Glomerular visceral epithelial cell (primary cell): ENCODE results near the gene TAF5L.

Experiments
- DNase-seq: peaks from one replicate; pipeline ENCODE4 v3.0.0-alpha.2; 2016; ENCODE audit errors: extremely low spot score

Gene TAF5L

DNA sequence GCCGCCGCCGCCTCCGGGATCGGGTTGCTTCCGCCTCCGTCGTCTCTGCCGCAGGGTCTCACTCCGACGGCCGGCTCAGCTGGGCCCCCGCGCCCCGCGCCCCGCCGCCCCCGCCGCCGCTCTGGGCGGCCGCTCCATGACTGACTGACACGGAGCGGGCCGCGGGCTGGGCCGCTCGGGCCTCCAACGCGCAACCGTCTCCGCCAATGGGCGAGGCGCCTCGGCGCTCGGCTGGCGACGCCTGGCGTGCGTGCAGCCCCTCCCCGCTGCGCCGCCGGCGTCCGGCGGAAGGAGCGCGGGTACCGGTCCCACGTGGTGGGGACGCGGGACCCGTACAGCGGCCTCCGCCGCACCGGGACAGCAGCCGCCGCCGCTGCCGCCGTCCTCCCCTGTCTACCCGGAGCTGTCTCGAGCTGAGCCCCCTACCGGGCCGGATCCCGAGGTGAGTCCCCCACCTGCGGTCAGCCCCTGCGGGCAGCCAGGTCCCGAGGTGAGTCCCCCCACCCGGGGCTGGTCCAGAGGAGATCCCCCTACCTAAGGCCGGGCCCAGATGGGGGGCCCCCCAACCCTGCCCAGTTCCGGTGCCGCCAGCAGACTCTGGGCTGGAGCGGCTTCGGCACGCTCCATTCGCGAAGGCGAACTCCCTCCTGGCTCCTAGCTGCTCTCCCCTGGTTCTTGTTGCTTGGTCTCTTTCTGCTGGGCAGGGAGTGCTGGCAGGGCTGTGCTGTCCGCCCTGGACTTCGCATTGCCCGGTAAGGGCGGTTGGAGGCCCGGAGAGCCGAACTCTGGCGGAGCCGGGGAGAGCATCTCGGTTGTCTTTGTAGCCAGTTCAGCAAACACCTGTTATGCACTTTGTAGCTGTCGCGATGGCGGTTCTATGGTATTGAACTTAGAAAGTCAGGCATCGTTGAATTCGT lies at the start of gene TAF5L, which contains the start of gene URB2:
TAF5L (minus strand) TSS at position 208 of the 917 bp plus-strand sequence. CDS start 11,640 bp downstream, outside the sequence.
URB2 (plus strand) TSS at position 333 of the 917 bp plus-strand sequence. CDS start 1,387 bp downstream, outside the sequence.
- peak; percentile 90 for DNase-seq

DNA sequence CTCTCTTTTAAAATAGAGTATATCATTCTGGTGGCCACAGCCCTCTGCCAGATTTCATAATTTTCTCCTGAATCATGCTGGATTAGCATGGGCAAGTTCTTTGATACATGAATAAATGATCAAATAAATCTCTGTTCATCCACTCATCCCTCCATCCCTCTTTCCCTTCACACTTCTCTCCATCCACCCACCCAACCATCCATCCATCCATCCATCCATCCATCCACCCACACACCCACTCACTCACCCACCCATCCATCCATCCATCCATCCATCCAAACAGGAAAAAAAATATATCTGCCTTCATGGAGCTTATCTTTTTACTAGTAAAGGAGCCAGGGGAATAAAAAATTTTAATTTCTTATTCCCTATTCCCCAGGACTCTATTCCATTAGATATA lies 49.5 kb upstream of the TAF5L start:
- DNase-seq: no peak

DNA sequence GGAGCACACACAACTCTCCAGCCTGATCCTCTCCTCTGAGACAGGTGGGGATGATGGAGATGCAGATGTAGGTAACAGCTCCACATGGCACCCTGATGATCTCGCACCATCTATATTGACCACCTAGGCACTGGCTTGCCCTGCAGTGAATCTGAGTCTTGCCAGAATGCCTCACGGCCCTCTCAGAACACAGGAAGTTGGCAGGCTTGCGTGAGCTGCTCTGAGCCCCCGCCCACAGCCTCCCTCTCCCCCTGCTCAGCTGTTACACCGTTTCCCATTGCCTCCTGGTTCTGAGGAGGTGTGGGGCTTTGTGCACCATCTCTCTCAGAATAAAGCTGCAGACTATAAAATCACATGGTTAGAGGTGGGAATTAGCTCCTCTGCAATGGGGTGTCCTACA lies 48.1 kb upstream of the TAF5L start:
- DNase-seq: no peak

DNA sequence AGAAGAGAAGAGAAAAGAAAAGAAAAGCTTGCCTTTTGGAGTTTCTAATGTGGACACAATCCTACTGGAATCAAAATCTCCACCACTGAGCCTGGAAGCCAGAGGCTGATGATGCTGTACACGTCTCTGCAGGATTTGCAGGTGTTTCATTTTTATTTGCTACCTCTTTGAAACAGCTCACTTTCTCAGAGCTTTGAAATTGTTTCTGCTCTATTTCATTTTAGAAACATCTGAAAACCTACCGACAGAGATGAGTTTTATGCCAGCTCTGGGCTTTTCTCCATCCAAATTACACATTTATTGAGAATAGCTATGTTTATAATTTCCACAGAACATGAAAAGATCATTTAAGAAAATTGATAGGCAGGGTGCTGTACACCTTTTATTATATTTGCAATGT lies 46.3 kb upstream of the TAF5L start:
- DNase-seq: no peak

DNA sequence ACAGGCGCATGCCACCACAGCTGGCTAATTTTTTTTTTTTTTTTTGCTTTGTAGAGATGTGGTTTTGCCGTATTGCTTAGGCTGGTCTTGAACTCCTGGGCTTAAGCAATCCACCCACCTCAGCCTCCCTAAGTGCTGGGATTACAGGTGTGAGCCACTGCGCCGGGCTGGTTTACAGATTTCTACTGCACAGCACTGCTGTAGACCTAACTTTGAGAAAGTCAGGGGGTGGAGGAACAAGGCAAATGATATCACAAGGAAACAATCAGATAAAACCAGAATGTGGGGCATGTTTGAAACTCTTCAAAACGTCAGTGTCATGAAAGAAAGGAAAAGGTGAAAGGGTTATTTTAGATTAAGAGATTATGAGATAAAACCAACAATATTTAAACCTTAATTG lies 45.4 kb upstream of the TAF5L start:
- DNase-seq: no peak

DNA sequence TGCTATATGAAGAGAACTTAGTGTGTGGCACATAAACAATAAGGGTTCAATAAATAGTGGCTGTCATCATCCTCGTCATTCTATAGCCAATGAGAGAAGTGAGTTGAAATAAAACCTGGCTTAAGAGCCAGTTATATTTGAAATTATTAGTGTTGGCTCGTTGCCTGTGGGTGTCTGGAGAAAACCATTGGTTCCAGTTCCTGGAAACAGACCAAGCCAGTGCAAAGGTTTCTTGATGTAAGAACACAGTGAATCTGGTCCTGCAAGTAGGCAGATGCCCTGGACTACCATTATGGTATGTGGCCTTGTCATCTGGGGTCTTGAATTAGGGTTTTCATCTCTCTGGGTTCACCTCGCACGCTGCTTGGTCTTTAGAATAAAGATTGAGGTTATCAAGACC lies 43.4 kb upstream of the TAF5L start:
- DNase-seq: no peak

DNA sequence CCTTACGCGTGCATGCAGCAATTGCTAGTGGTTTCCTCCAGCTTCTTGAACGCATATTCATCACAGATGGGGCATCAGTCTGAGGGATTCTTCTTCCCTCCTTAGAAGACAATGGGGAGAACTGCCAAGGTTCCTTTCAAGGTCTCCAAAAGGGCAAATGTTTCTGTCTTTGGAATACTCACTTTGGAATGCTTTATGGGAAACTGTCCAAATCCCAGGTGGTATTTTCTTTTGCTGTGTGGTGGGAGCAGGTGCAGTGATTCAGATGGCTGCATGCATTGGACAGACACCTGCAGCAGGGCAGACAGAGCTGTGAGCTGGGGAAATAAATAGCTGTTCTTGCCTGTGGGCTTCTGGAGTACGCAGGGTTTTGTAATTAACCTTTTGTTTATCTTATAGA lies 40.7 kb upstream of the TAF5L start:
- peak; percentile 31 for DNase-seq

DNA sequence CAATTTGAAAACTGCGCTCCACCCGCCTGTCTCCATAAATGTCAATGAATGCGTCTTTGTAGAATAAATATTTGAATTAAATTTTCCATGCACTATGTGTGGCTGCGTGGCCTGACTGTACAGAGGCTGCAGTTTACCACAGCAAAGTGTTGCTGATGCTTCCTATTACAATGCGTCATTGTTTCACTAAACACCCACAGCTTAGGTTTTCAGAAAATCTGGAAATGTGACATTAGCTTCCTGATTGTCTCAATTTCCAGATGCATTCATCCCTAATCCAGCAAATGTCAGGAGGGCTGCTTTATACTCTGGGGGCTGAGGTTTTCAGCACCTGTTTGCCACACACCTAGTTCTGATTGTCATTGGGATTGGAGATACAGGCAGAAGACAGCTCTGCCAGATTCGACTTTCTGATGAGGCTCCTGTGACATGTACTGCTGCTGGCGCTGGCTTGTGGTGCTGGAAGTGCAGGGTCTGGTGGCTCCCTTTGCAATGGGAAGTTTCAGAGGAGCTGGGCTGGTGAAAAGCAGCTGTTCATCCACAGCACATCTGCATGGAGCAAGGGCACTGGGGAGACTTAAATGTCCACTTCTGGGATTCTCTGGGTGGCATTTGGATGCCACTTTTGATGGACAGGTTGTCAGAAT lies 40.1 kb upstream of the TAF5L start:
- DNase-seq: no peak

DNA sequence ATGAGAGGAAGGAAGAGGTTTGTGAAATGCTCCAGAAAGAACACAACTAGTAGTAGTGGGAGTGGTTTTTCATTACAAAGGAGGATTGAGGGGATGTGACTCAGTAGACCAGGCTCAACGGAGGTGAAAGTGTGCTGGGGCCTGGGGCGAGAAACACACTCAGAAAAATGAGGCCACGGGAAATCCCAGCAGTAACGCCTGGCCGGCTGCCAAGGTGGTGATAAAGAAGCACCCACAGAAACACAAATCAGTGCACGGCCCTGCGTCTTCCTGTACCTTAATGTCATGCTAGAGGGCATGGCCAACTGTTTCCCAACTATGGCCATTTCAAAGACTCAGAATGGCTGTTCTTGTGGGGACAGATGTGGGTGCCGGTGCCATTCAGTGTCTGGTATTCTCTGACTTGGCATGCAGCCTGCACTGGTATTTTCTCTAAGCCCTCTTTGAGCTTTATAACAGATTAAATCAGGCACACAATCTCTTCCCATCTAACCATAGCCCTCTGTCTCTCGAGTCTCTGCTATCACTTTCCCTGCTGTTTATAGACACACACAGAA lies 38.3 kb upstream of the TAF5L start:
- DNase-seq: peak; percentile 75

DNA sequence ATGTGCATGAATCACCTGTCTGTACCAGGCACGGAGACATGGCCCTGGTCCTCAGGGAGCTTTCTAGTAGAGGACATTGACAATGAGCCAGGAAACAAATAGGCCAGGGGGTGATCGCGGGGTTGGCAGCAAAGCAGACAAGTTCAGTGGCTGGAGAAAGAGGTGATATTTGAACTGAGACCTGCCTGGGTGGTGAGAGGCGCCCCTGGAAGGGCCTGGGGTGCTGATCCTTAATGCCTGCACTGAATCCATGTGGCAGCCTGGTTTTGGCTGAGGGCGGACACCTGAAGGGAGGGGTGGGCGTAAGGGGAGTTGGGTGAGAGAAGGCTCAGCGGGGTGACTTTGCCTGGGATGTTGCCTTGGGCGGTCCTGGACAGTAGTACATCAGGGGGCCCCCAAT lies 36.0 kb upstream of the TAF5L start:
- no peak for DNase-seq

DNA sequence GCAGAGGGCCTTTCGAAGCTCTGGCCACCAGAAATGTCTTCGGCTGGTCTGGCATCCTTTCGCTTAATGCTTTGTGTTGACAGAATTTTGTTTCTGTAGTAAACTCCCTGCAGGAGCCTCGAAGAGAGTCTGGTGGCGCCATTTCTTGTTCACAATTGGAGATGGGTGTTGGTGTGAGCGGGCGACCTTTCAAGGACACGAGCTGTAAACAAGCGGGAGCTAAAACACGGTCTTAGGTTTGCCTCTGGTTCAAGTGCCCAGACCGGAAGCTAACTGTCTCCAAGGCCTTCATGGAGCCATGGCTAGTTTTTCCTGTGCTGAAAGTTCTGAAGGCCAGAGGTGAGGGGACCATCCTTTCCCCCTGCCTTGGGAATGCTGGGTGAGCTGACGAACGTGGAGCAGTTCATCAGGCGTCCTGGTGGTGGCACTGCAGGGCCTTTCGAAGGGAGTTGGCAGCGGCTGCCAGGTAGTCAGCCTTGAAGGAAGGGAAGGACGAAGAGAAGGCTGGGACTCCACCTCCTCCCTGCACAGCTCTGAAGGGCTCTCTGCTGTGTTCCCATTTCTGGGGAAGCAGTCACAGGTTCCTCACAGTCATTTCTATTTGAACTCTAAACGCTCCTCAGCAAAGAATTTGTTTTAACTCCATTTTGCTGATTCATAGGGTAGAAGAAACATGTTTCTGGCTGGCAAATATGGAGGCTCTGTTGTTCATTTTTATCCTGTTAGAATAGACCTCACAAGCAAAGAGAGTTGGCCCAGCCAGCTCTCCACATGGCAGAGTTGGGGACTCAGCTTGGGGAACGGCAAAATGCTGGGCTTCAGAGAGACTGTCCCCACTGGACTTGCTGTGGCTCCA lies 35.3 kb upstream of the TAF5L start:
- peak; percentile 72 for DNase-seq

DNA sequence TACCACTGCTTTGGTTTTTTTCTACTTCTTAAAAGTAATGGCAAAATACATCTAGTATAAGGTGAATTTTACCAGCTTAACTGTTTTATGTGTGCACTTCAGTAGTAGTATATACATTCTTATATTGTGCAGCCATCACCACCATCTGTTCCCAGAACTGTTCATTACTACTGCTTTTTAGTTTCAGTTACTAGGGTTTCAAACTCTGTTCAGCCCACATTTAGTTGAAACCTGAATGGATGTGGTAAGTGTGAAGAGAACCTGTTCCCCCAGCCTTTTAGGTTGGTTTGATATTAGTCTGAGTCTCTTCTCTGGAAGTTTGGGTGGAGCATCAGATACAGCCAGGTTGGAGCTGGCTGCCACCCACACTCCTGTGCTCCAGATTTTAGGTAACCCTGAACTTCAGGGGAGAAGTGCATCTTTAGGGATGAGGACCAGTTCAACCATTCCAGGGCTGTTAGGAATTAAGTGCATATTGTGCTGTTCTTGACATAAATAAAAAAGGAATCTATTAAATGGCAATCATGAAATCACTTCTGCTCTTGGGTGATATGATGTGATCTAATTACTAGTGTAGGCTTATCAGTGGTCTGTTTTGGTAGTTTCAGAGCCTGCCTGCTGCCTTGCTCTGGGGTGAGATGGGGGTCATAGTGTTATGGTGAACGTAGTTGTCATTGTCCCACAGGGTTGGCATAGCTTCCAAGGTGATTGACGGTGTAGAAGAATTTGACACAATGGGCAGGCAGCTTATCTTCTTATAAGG lies 32.3 kb upstream of the TAF5L start:
- DNase-seq: no peak

DNA sequence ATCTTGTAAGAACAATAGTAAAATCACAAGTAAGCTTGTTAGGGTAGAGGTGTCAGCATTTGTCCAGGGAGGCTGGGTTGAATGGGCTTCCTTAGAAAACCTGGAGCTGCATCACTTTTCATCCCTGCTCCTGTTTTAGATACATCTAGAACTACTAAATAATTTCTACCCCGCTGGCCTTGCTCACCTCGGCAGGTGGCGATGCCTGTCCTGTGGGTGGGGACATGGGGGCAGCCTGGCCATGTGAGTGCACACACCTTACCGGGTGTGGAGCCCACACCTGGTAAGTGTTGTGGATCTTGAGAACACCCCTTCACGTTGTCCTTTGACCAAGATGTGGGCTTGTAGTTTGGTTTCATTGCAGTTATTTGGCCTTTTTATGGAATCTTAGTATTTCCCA lies 29.9 kb upstream of the TAF5L start:
- DNase-seq: no peak

DNA sequence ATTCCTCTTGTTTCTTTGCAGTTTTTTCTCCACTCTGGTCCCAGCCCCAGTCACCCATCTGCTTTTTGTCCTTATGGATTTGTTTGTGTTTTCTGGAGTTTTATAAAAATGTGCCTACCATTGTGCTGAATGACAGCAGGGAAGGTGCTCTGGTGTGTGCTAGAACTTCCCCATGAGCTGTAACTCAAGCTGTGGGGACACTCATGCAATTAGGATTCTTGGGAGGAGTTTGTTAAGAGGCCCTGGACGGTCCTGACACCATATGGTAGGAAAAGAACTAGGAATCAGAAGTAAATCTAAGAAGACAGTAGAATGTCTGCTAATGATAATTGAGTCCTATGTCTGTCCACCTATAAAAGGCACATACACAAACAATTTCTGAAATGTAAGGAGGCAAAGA lies 27.5 kb upstream of the TAF5L start:
- no peak for DNase-seq

DNA sequence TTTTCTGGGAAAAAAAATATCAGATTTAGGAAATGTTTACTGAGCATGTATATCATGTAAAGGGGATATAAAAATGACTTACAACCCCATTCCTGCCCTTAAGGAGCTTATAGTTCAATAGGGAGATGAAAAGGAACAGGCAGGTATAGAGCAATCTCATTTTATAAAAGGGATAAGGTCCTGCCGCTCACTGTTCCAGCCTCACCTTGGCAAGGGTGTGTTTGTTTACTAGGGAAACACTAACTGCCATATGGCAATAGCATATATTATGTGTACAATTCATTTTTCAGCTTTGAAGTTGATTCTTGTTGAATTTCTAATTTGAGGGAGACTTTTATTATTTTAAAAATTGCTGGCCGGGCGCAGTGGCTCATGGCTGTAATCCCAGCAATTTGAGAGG lies 25.6 kb upstream of the TAF5L start:
- DNase-seq: no peak

DNA sequence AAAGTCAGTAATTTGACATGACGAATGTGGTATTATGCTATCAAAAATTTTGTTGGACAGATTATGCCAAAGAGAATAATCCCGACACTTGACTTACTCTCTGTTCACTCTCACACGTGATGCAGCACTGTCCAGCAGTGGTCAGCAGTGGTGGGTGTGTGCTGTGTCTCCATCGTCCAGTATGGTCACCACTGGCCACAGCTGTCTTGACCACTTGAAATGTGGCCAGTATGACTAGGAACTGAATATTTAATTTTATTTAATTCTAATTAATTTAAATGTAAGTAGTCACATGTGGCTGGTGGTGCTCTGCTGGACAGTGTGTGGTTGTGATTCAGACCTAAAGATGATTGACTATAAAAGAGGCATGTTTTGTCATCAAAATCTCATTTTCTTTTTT lies 24.1 kb upstream of the TAF5L start:
- no peak for DNase-seq

DNA sequence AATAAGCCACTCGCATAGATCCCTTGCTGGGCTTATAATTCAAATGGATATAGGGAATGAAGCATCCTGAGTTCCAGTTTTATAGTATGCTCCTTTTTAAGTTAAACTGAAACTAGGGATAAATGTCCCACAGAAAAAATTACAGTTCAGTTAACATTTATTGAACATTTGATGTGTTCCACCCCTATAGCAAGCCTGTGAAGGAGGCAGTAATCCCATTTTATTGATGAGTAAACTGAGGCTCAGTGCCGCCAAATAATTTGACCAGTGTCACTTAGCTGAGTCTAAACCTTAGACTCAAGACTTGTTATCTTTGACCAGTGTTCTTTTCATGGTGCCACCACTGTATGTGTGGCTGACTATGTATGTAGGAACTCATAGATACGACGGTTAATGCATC lies 22.5 kb upstream of the TAF5L start:
- no peak for DNase-seq

DNA sequence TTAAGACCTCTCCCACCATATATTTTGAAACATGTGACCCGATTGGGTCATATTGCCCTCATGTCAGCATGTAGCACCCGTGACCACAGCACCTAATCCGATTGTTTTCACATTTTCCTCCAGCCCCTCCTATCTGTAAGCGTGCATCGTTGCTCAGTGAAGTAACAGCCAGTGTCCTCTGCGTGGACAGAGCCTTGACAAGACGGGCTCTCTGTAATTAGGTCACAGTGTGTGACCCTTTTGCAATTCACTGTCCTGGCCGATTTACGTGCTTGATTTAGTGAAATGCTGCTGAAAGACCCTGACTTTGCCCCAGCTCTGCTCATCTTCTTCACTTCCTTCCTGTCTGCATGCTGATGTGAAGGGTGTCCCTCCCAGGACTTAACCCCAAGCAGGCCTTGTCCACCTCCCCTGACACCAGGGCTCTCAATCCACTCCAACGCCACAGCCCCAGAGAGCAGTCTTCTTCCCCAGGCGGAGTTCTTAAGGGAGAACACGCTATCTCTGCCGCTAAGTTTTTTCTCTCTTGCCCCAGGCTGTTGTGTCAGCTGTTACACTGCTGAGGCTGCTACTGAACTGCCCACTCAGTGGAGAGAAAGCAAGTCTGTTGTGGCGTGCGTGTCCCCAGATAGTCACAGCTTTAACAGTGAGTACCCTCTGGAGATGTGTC lies 19.5 kb upstream of the TAF5L start:
- no peak for DNase-seq

DNA sequence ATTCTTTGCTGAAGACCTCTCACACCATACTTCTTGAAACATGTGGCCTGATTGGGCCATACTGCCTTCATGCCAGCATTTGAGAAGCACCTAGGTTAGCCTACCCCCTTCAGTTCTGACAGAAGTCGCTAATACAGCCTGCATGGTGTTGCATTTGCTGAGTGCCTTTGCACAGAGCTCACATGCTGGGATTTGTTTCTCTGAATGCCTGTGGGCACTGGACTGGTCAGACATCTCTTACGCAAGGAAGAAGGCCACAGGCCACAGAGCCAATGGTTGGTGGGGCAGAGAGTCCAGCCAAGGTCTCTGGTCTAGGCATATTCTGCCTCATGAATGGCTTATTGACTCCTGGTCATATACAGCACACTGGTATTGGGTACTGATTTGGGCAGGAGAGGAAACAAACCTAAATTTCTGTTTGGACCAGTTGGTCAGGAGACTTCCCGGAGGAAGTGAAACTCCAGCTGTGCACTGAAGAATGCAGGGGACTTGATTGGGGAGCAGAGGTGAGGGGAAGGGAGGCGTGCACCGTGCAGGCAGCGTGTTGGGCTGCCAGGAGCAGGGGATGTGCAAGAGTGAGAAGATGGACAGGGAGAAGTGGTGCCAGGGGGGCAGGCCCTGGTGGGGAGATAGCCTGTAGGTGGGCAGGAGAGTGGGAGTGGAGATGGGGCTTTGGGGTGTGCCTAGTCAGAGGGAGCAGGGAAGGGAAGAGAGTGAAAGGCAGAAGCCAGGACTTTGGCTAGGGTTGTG lies 18.2 kb upstream of the TAF5L start:
- peak; percentile 11 for DNase-seq

DNA sequence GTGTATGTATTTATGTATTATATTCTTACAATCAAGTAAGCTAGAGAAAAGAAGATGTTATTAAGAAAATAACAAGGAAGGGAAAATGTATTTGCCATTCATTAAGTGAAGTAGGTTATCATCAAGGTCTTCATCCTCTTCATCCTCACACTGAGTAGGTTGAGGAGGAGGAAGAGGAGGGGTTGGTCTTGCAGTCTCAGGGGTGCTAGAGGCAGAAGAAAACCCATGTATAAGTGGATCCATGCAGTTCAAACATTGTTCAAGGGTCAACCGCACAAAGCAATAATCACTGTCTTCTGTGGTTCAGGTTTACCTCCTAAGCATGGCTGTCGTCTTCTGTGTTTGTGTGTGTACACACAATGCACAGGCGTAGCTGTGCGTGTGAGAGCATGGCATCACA lies 17.0 kb upstream of the TAF5L start:
- no peak for DNase-seq
